22Rv1 (cell line): ENCODE measurements around the gene POU2F3.

ENCODE experiments used
- CTCF ChIP-seq: fragments of 450-650 bp; IDR thresholded peaks from 2 replicates; pipeline ENCODE4 v1.5.1; 2017; ENCODE audit warnings: mild to moderate bottlenecking
- ZFX ChIP-seq: fragments of 450-650 bp; IDR thresholded peaks from 2 replicates; pipeline ENCODE4 v1.6.1; 2017; ENCODE audit warnings: antibody characterized with exemption, borderline replicate concordance

- TF ChIP-seq CTCF (no peak), ZFX (no peak)
These were observed 45.8 kb upstream of the POU2F3 start for GRCh38 chr11:120194166-120194565.
